ENCODE results near the gene PLA2G2D. TPM values are rescaled to one million over a fixed set of nuclear protein-coding genes. Genes with fewer than 3 reads are reported as not detected.
A peak's percentile ranks its signal among the peaks of the same experiment; 100 is the strongest.

Gene PLA2G2D
- total and polyA plus RNA-seq, 8 donors: 0.23 TPM; not detected in 7

DNA sequence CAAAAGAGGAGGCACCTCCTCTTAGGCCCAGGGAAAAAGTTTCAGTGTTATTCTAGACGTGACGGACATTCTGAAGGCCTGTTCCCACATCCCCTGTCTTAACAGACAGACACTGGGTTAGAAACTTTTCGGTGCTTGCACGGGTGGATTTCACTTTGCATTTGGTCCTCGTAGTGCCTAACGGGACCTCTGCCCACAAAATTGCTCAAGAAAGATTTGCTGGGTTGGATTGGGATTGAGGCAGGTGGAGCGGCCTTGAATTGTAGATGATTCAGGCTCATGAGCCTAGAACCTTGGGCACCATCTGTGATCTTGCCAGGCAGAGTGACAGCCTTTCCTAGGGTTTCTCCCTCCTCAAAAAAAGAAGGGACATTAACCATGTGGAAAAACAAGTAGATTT, 46.6 kb downstream of the PLA2G2D start:
- TF ChIP-seq POLR2A (IDR thresholded peaks at IDR 0.05): no peak
- no peak for TF ChIP-seq EP300 (IDR thresholded peaks at IDR 0.05)
- TF ChIP-seq, protein P1, sequence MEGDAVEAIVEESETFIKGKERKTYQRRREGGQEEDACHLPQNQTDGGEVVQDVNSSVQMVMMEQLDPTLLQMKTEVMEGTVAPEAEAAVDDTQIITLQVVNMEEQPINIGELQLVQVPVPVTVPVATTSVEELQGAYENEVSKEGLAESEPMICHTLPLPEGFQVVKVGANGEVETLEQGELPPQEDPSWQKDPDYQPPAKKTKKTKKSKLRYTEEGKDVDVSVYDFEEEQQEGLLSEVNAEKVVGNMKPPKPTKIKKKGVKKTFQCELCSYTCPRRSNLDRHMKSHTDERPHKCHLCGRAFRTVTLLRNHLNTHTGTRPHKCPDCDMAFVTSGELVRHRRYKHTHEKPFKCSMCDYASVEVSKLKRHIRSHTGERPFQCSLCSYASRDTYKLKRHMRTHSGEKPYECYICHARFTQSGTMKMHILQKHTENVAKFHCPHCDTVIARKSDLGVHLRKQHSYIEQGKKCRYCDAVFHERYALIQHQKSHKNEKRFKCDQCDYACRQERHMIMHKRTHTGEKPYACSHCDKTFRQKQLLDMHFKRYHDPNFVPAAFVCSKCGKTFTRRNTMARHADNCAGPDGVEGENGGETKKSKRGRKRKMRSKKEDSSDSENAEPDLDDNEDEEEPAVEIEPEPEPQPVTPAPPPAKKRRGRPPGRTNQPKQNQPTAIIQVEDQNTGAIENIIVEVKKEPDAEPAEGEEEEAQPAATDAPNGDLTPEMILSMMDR (IDR thresholded peaks at IDR 0.05): no peak
- TF ChIP-seq POLR2AphosphoS5 (IDR thresholded peaks at IDR 0.05): no peak
- Histone ChIP-seq H3K4me3 (no peak overlapping the region), H3K36me3 (no peaks in the 10 kb centered on the region), H3K27ac (no peak overlapping the region), H3K9me3 (no peaks in the 10 kb centered on the region), H3K4me1 (peaks cover 0 to 15% (median 3%) of the 10 kb centered on the region in 4 donors), H3K27me3 (peaks cover 0 to 3% (median 0%) of the 10 kb centered on the region in 3 donors)
- intact Hi-C loops (cut with DNase I; ENCODE audit: low total_unique reads): no loop called here
- 78 to 90% (median 84%) methylated on average over 7 of the region's 7 CpGs for WGBS, 5 donors
- DNase-seq: no peak

DNA sequence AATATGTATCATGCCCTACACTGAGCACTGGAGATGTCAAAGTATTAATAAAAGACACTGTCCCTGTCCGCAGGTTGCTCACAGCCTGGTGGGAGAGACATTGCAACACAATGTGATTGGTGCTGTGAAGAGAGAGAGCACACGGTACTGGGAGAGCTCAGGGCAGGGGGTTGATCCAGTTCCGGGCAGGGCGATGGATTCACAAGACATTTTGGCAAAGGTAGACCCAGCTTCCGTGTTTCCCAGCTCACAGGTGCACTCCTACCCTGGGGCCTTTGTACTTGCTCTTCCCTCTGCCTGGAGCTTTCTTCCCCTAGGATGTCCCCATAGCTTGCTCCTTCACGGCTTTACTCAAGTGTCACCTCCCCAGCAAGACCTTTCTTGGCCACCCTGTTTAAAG, 47.9 kb downstream of the PLA2G2D start:
- no peaks in the 10 kb centered on the region for H3K36me3 ChIP-seq
- peak overlapping the region in 2 of 5 donors; percentile 68 to 74 for H3K27ac ChIP-seq
- WGBS, 5 donors: 83 to 88% (median 87%) methylated on average over 6 of the region's 6 CpGs
- TF ChIP-seq, protein P1 (IDR thresholded peaks at IDR 0.05): no peak
- TF ChIP-seq EP300 (IDR thresholded peaks at IDR 0.05) (no peak), POLR2A (IDR thresholded peaks at IDR 0.05) (no peak), POLR2AphosphoS5 (IDR thresholded peaks at IDR 0.05) (no peak)
- H3K4me3 ChIP-seq: peak overlapping the region in 2 of 4 donors; percentile 31 to 41
- DNase-seq: no peak
- no peaks in the 10 kb centered on the region for H3K27me3 ChIP-seq
- peaks cover 0 to 15% (median 3%) of the 10 kb centered on the region in 4 donors for H3K4me1 ChIP-seq
- intact Hi-C loops (cut with DNase I; ENCODE audit: low total_unique reads): no loop called here
- H3K9me3 ChIP-seq: no peaks in the 10 kb centered on the region

DNA sequence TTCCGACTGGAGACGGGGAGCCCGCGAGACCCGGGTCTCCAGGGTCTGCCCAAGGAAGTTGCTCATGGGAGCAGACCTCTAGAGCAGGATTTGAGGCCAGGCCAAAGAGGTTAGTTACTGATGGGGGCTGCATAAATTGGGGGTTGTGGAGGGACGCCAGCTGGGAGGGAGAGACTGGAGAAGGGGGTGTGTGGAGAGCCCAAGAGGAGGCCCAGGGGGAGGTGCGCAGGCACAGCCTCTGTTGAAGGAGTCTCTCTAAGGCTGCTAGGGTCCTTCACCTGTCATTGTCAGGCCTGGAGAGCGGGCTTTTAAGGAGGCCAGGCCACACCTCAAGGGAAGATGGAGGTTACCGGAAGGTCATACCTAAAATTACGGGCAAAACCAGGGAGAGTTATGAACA, 49.0 kb downstream of the PLA2G2D start:
- 74 to 87% (median 85%) methylated on average over 10 of the region's 10 CpGs for WGBS, 5 donors
- DNase-seq: no peak
- H3K4me1 ChIP-seq: peaks cover 0 to 15% (median 3%) of the 10 kb centered on the region in 4 donors

DNA sequence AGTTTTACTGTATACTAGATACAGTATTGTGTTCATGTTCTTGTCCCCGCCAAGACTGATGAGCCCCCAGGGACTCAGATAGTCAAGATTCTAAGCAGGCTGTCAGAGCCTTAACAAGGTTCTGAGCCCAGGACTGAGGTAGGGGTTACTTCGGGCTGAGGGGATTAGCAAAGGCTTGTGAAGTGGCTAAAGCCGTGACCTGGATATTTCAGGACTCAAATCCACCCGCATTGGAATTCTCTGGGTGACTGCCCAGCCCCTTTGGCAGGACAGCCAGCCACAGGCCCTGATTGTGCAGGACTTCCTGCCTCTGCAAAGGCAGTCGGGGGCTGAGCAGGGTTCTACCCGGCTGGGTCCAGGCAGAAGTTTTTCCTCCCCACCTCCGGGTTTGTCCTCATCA, 49.5 kb downstream of the PLA2G2D start, which contains the start of gene PLA2G5:
Gene PLA2G5 (plus strand): TSS at position 321 of the 400 bp plus-strand sequence. CDS start 14,637 bp downstream, outside the sequence.
- peak in 1 of 3 donors; percentile 39 for TF ChIP-seq POLR2AphosphoS5 (IDR thresholded peaks at IDR 0.05)
- peak; percentile 13 for TF ChIP-seq EP300 (IDR thresholded peaks at IDR 0.05)
- TF ChIP-seq POLR2A (IDR thresholded peaks at IDR 0.05): no peak
- Histone ChIP-seq H3K36me3 (no peaks in the 10 kb centered on the region), H3K9me3 (no peaks in the 10 kb centered on the region), H3K4me1 (peaks cover 0 to 15% (median 3%) of the 10 kb centered on the region in 4 donors), H3K27me3 (no peaks in the 10 kb centered on the region), H3K27ac (peak within 1 kb of the TSS in 3 of 5 donors; percentile 66 to 74 (median 68)), H3K4me3 (peak within 1 kb of the TSS in 3 of 4 donors; percentile 31 to 41 (median 32))
- DNase-seq: peak in 1 of 2 donors; percentile 27
- WGBS, 5 donors: 33 to 45% (median 39%) methylated on average over 7 of the region's 7 CpGs
- intact Hi-C loops (cut with DNase I; ENCODE audit: low total_unique reads): no loop called here

More for the DNA sequence above, 49.0 kb downstream of the PLA2G2D start:
- intact Hi-C loops (cut with DNase I; ENCODE audit: low total_unique reads): no loop called here
- peak overlapping the region in 3 of 5 donors; percentile 66 to 74 (median 68) for H3K27ac ChIP-seq
- H3K9me3 ChIP-seq: no peaks in the 10 kb centered on the region
- TF ChIP-seq EP300 (IDR thresholded peaks at IDR 0.05): no peak
- no peaks in the 10 kb centered on the region for H3K36me3 ChIP-seq
- H3K4me3 ChIP-seq: peak overlapping the region in 3 of 4 donors; percentile 31 to 41 (median 32)
- H3K27me3 ChIP-seq: no peaks in the 10 kb centered on the region

DNA sequence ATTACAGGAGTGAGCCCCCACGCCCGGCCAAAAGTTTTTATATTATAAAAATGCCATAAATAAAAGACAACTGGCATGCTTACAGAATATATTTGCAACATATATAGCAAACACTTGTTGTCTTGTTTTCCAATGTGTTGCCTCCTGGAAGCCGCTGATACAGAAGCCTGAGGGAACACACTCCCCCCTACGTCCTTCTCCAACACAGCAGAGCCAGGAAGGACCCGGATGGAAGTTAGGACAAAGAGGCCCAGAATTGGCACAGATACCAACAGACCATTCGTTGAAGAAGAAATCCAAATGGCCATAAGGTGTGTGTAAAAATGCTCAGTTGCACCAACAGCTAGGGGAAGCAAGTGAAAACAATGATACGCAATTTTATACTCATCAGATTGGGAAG, 50.6 kb downstream of the PLA2G2D start:
- Histone ChIP-seq H3K27me3 (no peaks in the 10 kb centered on the region), H3K9me3 (no peaks in the 10 kb centered on the region), H3K27ac (no peak overlapping the region), H3K36me3 (no peaks in the 10 kb centered on the region), H3K4me1 (peaks cover 0 to 15% (median 3%) of the 10 kb centered on the region in 4 donors), H3K4me3 (no peak overlapping the region)
- DNase-seq: no peak
- 76 to 91% (median 82%) methylated on average over 7 of the region's 7 CpGs for WGBS, 5 donors
- TF ChIP-seq, protein P1 (IDR thresholded peaks at IDR 0.05): no peak
- TF ChIP-seq EP300 (IDR thresholded peaks at IDR 0.05) (no peak), POLR2AphosphoS5 (IDR thresholded peaks at IDR 0.05) (no peak), POLR2A (IDR thresholded peaks at IDR 0.05) (no peak)
- intact Hi-C loops (cut with DNase I; ENCODE audit: low total_unique reads): no loop called here
